Inferior parietal cortex (tissue), 1 donor: ENCODE data around the gene INTS3.

Experiments
- DNase-seq: peaks from one replicate; pipeline ENCODE4 v3.0.0-alpha.2; 2016; ENCODE audit errors: extremely low spot score

INTS3 gene

GRCh38 chr1:153727463-153728304 lies at the start of gene INTS3:
Gene INTS3, plus strand, starts transcription at chr1:153728050. Its CDS starts 585 bp downstream, at chr1:153728635.
- DNase-seq, result peak; percentile 99

GRCh38 chr1:153678519-153679336 lies 49.1 kb upstream of the INTS3 start, which contains the start of gene NPR1:
Gene NPR1, plus strand, starts transcription at chr1:153678688. Its CDS starts 421 bp downstream, at chr1:153679109.
- no peak for DNase-seq

GRCh38 chr1:153679337-153680119 lies 48.3 kb upstream of the INTS3 start:
- no peak for DNase-seq

GRCh38 chr1:153680120-153680403 lies 47.8 kb upstream of the INTS3 start:
- DNase-seq, result no peak

- DNase-seq, result no peak
These were observed 45.1 kb upstream of the INTS3 start for GRCh38 chr1:153682730-153683129.

- no peak for DNase-seq
These were observed 44.0 kb upstream of the INTS3 start for GRCh38 chr1:153683854-153684253.

GRCh38 chr1:153684892-153685291 lies 43.0 kb upstream of the INTS3 start:
- no peak for DNase-seq

- no peak for DNase-seq
These were observed 42.1 kb upstream of the INTS3 start for GRCh38 chr1:153685544-153686340.

GRCh38 chr1:153687346-153688125 lies 40.3 kb upstream of the INTS3 start:
- no peak for DNase-seq

- no peak for DNase-seq
These were observed 39.6 kb upstream of the INTS3 start for GRCh38 chr1:153688276-153688675.

GRCh38 chr1:153688736-153689328 lies 39.0 kb upstream of the INTS3 start:
- no peak for DNase-seq

GRCh38 chr1:153693466-153693865 lies 34.4 kb upstream of the INTS3 start:
- no peak for DNase-seq

- no peak for DNase-seq
These were observed 31.1 kb upstream of the INTS3 start for GRCh38 chr1:153696741-153697140.

GRCh38 chr1:153697191-153698019 lies 30.4 kb upstream of the INTS3 start:
- no peak for DNase-seq

GRCh38 chr1:153698020-153698922 lies 29.6 kb upstream of the INTS3 start:
- no peak for DNase-seq

GRCh38 chr1:153698923-153699714 lies 28.7 kb upstream of the INTS3 start:
- no peak for DNase-seq

- DNase-seq, result no peak
These were observed 28.1 kb upstream of the INTS3 start for GRCh38 chr1:153699768-153700167.
